ENCODE measurements around the gene LRRC57. TPM values are rescaled to one million over a fixed set of nuclear protein-coding genes. Genes with fewer than 3 reads are reported as not detected.
A peak's percentile ranks its signal among the peaks of the same experiment; 100 is the strongest.

LRRC57 gene
- total and polyA plus RNA-seq, 8 donors: 4.7 to 67.9 (median 11.3) TPM

- no peak for DNase-seq
- TF ChIP-seq POLR2A (IDR thresholded peaks at IDR 0.05) (no peak), EP300 (IDR thresholded peaks at IDR 0.05) (no peak), POLR2AphosphoS5 (IDR thresholded peaks at IDR 0.05) (no peak), CTCF (IDR thresholded peaks at IDR 0.05) (no peak)
- intact Hi-C loops (cut with DNase I; ENCODE audit: low total_unique reads): no loop called here
- H3K9me3 ChIP-seq: no peaks in the 10 kb centered on the region
- H3K4me3 ChIP-seq: no peak overlapping the region
- no peaks in the 10 kb centered on the region for H3K4me1 ChIP-seq
- H3K27me3 ChIP-seq: no peaks in the 10 kb centered on the region
- no peak overlapping the region for H3K27ac ChIP-seq
- H3K36me3 ChIP-seq: peaks cover 11 to 88% (median 83%) of the 10 kb centered on the region in 4 donors
- 28 to 60% (median 50%) methylated on average over 2 of the region's 2 CpGs for WGBS, 5 donors
Observed at GRCh38 chr15:42523331-42523730, 25.3 kb downstream of the LRRC57 start.

- H3K36me3 ChIP-seq: peaks cover 16 to 45% (median 35%) of the 10 kb centered on the region in 4 donors
- no peak overlapping the region for H3K4me3 ChIP-seq
- 45 to 66% (median 57%) methylated on average over 4 of the region's 4 CpGs for WGBS, 5 donors
- peaks cover 0 to 34% (median 19%) of the 10 kb centered on the region in 4 donors for H3K4me1 ChIP-seq
- intact Hi-C loops (cut with DNase I; ENCODE audit: low total_unique reads): no loop called here
- no peak for TF ChIP-seq POLR2A (IDR thresholded peaks at IDR 0.05)
- no peak for TF ChIP-seq EP300 (IDR thresholded peaks at IDR 0.05)
- TF ChIP-seq POLR2AphosphoS5 (IDR thresholded peaks at IDR 0.05): no peak
- no peaks in the 10 kb centered on the region for H3K27me3 ChIP-seq
- no peaks in the 10 kb centered on the region for H3K9me3 ChIP-seq
- H3K27ac ChIP-seq: peak overlapping the region in 3 of 5 donors; percentile 13 to 66 (median 19)
- DNase-seq: no peak
Observed at GRCh38 chr15:42511007-42511391, 37.6 kb downstream of the LRRC57 start.

DNA sequence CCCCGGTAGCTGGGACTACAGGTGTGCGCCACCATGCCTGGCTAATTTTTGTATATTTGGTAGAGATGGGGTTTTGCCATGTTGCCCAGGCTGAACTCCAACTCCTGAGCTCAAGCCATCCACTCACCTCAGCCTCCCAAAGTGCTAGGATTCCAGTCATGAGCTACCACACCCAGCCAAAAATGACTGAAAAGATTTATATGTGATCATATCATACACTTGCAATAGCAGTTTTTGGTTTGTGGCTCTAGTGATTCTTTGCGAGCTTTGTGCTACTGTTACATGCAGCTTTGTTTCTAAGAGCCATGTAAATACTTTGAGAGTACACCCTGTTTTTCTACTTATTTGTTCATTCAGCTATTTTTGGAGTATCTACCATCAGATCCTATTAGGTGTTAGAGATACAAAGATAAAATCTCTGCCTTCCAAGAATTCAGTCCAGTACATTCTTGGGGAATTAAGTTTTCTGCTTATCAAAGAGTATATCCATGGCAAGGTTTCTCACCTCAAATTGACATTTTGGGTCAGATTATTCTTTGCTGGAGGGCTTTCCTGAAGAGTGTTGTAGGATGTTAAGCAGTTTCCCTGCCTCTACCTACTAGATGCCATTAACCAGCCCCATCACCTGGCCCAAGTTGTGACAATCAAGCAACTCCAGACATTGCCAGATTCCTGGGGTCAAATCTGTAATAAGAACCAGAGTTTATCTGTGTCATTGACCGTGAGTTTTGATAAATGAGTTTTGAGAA lies 38.2 kb downstream of the LRRC57 start:
- peaks cover 16 to 39% (median 29%) of the 10 kb centered on the region in 4 donors for H3K36me3 ChIP-seq
- H3K4me3 ChIP-seq: no peak overlapping the region
- peaks cover 0 to 34% (median 19%) of the 10 kb centered on the region in 4 donors for H3K4me1 ChIP-seq
- H3K27ac ChIP-seq: peak overlapping the region in 2 of 5 donors; percentile 19 to 66
- WGBS, 5 donors: 83 to 93% (median 84%) methylated on average over 4 of the region's 4 CpGs
- no peaks in the 10 kb centered on the region for H3K9me3 ChIP-seq
- intact Hi-C loops (cut with DNase I; ENCODE audit: low total_unique reads): no loop called here
- H3K27me3 ChIP-seq: no peaks in the 10 kb centered on the region
- DNase-seq: no peak
- no peak for TF ChIP-seq POLR2AphosphoS5 (IDR thresholded peaks at IDR 0.05)
- no peak for TF ChIP-seq EP300 (IDR thresholded peaks at IDR 0.05)
- TF ChIP-seq POLR2A (IDR thresholded peaks at IDR 0.05): no peak
- no peak for TF ChIP-seq CTCF (IDR thresholded peaks at IDR 0.05)

- H3K27ac ChIP-seq: peak overlapping the region in 1 of 5 donors; percentile 36
- 54 to 74% (median 67%) methylated on average over 9 of the region's 9 CpGs for WGBS, 5 donors
- TF ChIP-seq EP300 (IDR thresholded peaks at IDR 0.05) (no peak), CTCF (IDR thresholded peaks at IDR 0.05) (no peak), POLR2A (IDR thresholded peaks at IDR 0.05) (no peak), POLR2AphosphoS5 (IDR thresholded peaks at IDR 0.05) (no peak)
- no peaks in the 10 kb centered on the region for H3K27me3 ChIP-seq
- no peak overlapping the region for H3K4me3 ChIP-seq
- peaks cover 0 to 20% (median 7%) of the 10 kb centered on the region in 4 donors for H3K36me3 ChIP-seq
- intact Hi-C loops (cut with DNase I; ENCODE audit: low total_unique reads): no loop called here
- no peak for DNase-seq
- peaks cover 0 to 54% (median 27%) of the 10 kb centered on the region in 4 donors for H3K4me1 ChIP-seq
- no peaks in the 10 kb centered on the region for H3K9me3 ChIP-seq
Observed at GRCh38 chr15:42508263-42508690, 40.3 kb downstream of the LRRC57 start.

DNA sequence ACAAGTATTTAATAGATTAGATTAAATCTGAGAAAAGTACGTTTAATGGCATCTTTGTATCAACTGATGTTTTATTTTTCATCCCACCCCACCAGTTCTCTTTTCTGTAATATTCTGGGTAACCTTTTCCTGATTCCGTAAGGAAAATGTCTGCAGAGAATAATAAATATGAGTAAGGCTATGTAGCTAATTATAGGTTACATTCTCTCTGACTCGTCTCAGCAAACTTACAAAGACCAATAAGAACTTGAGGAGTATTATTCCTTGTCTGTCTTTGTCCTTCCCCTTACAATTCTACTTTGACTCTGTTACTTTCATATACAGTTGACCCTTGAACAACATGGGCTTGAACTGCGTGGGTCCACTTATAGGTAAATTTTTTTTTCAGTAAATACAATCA lies 41.1 kb downstream of the LRRC57 start:
- 70 to 82% (median 81%) methylated on average over 4 of the region's 4 CpGs for WGBS, 5 donors
- no peaks in the 10 kb centered on the region for H3K27me3 ChIP-seq
- TF ChIP-seq CTCF (IDR thresholded peaks at IDR 0.05) (no peak), EP300 (IDR thresholded peaks at IDR 0.05) (no peak), POLR2AphosphoS5 (IDR thresholded peaks at IDR 0.05) (no peak), POLR2A (IDR thresholded peaks at IDR 0.05) (no peak)
- peaks cover 0 to 61% (median 27%) of the 10 kb centered on the region in 4 donors for H3K4me1 ChIP-seq
- intact Hi-C loops (cut with DNase I; ENCODE audit: low total_unique reads): no loop called here
- H3K27ac ChIP-seq: no peak overlapping the region
- no peaks in the 10 kb centered on the region for H3K9me3 ChIP-seq
- no peak for DNase-seq
- H3K36me3 ChIP-seq: peaks cover 0 to 15% (median under 1%) of the 10 kb centered on the region in 4 donors
- H3K4me3 ChIP-seq: no peak overlapping the region

Data from stomach (tissue), 9 donors.